HG02610 (cell line): ENCODE measurements around the gene PLEKHN1.

Experiments used
- ATAC-seq: cut with Tn5 transposase; IDR thresholded peaks from one replicate; pipeline ENCODE4 v1.9.1; 2021; ENCODE audit warnings: mild to moderate bottlenecking, moderate library complexity; ENCODE audit not compliant: unreplicated experiment

The PLEKHN1 gene, protein sequence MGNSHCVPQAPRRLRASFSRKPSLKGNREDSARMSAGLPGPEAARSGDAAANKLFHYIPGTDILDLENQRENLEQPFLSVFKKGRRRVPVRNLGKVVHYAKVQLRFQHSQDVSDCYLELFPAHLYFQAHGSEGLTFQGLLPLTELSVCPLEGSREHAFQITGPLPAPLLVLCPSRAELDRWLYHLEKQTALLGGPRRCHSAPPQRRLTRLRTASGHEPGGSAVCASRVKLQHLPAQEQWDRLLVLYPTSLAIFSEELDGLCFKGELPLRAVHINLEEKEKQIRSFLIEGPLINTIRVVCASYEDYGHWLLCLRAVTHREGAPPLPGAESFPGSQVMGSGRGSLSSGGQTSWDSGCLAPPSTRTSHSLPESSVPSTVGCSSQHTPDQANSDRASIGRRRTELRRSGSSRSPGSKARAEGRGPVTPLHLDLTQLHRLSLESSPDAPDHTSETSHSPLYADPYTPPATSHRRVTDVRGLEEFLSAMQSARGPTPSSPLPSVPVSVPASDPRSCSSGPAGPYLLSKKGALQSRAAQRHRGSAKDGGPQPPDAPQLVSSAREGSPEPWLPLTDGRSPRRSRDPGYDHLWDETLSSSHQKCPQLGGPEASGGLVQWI

DNA sequence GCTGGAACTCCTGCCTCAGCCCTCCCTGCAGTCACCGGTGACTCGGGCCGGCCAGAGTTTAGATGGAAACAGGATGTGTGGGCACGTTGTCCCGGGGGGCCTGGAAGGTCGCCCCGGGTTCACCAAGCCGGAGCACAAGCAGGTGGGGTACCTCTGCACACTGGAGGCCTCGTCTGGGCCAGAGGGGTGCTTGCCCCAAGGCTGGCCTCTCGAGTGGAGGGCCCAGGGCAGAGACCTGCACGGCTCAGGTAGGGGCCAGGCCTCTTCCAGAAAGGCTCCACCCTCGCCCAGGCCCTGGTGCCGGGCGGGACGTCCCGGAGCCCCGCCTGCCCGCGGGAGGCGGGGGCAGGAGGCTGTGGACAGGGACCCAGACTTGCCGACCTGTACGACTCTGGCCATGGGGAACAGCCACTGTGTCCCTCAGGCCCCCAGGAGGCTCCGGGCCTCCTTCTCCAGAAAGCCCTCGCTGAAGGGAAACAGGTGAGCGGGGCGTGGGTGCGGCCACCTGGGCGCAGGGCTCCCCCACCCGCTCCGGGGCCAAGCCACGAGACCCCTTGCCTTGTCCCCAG lies at the start of gene PLEKHN1:
Gene PLEKHN1 (plus strand): TSS at position 348 of the 569 bp plus-strand sequence. CDS start 50 bp downstream, at position 398.
- no peak for ATAC-seq

DNA sequence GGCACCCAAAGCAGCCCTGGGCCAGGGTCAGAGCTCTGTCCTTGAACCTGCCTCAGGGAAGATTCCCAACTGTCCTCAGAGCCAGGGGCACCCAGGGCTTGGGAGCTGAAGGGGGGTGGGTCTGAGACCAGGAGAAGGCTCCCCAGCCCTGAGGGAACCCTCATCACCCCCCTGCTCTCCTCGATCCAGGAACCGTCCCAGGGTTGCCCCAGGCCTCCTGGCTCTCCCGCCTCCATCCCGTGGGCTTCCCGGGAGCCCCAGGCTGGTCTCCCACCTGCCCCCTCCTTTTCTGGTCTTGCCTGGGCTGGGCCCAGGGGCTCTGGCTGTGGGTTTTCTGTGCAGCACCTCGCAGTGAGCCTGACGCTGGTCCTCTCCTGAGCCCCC lies 49.2 kb upstream of the PLEKHN1 start:
- ATAC-seq = no peak

DNA sequence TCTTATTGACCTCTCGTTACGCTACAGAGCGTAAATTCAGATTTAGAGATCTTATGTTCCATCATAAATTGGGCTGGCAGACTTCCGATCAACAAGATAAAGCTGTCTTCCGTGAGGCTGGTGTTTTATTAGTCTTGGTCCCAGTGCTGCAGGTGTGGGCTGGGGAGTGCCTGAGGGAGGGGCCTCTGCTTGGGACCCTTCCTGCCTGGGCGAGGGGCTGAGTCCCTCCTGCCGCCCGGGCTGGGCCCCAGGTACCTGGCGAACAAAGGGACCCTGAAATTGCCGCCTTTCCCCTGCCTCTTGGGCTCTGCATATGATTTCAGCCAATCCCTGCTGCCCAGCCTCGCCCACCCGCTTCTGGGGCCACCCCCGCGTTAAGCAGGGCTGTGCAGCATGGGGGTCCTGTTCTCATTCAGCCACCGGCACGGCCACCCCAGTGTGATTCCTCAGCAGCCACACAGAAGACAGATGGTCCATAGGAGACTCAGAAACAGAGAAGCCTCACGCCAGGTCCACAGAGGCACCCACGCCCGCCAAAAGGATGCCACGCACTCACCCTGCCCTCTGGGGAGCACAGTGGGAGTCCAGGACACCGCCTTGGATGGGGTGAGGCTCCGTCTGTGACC lies 48.7 kb upstream of the PLEKHN1 start:
- no peak for ATAC-seq

DNA sequence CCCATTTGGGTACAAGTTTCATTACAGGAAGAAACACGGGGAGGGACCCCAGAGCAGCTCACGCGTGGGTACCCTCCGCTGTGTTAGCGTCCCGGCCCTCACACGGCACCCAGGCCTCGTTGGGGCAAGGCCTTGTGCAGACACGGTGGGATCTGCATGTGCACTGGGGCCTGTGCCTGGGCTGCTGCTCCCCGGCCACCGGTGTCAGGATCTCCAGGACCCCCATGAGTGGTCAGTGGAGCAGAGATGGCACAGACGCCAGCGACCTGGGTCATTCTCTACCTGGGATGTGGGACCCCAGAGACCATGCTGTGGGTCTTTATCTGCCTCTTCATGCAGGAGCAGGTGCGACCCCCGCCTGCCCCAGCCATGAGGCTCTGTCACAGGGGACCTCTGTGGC lies 47.9 kb upstream of the PLEKHN1 start:
- ATAC-seq = no peak

DNA sequence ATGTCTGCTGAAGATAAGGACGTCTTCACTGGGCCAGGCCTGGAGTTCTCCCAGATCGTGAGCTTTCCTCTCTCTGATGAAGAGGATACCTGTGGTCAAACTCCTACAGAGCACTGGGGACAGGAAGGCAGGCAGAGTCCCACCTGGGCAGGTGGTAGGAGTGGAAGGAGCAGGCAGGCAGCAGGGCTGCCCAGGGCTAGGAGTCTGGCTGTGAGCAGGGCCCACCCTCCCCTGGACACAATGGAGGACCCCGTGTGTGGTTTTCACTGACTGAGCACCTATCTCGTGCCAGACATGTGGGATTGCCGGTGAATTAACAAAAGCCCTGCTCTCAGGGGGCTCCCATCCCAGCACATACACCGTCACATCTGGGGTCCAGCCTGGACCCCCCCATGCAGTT lies 47.4 kb upstream of the PLEKHN1 start:
- ATAC-seq = no peak

DNA sequence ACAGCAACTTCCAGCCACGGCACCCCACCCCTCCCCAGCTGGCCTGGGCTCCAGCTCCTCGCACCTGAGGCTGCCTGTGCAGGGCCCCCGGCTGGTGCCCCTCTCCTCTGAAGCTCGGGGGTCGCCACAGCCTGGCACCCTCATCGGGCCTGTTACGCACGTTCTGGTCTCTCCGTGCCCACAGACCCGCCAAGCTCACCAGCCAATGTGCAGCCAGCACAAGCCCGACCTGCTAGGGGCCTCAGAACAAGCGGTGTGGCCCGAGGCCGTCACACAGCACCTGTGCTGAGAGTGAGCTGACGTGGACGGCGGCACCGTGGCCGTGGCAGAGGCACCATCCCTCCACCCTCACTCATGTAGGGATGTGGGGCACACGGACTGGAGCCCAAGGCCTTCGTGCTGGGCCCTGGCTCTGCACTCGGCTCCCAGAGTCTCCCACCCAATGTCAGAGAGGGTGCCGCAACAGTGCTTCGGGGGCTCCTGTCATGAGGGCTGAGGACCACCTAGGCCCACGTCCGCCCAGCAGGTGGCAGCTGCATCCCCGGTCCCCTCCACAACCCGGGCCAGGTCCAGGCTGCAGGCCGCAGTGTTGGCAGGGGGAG lies 46.9 kb upstream of the PLEKHN1 start:
- ATAC-seq = no peak

DNA sequence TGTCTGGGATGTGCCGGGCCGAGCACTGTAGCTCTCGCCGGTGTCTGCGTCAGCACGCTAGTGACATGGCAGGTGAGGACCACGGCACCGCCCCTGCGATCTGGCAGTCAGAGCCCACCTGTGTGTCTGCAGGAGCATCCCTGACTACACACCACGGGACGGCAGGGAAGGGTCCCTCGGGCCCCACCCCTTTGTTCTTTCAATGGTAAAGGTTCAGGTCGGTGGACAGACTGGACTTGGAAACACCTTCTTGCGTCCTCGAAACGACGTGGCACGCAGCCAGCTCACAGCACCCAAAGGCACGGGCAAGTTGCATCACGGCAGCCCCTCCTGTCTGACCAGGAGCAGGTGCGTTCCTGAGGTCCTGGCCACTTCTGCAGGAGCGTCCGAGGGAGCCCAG lies 46.3 kb upstream of the PLEKHN1 start:
- no peak for ATAC-seq

DNA sequence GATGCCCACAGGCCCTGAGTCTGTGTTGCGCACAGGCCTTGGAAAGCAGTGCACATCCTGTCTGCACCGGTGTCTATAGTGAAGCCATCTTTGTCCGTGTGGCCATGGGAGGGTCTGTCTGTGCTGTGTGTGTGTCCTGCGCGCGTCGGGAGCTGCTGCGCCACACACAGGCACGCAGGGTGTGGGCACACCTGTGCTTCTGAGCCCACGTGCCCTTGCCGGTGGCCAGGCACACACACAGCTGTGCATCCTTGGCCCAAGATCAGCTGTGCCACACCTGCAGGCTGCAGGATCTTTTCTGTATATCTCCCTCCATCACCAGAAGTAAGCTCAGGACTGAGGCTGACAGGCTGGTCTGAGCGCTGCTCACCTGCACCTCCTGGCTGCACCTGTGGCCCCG lies 45.8 kb upstream of the PLEKHN1 start:
- no peak for ATAC-seq

DNA sequence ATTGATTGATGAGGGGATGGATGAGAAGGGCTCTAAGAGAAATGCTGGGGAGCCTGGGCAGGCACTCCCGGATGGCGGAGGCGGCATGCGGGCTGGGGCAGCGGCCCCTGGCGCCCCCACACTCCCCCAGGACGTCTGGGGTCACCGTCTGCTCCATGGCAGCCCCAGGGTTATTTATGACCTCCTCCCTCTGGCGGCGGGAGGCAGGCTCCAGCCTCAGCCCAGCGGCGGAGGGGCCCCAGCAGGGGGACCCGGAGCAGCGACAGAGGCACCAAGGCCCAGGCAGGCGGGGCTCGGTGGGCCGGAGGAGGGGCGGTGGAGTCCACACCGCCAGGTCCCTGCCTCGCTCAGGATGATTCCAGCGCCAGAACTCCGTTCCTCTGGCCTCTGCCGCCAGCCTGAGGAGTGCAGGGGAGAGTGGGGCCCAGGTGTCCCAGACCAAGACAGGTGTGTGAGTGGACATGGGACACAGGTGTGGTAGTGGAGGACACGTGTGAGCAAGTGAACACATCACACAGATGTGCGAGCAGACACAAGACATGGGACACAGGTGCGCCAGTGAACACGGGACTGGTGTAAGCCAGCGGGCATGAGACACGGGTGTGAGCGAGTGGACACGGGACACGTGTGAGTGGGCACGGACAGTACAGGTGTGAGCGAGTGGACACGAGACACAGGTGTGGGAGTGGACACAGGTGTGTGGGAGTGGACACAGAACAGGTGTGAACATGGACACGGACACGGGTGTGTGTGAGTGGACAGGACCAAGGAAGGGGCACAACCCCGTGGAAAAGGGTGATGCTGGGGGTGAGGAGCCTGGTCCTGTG lies 45.1 kb upstream of the PLEKHN1 start:
- no peak for ATAC-seq

DNA sequence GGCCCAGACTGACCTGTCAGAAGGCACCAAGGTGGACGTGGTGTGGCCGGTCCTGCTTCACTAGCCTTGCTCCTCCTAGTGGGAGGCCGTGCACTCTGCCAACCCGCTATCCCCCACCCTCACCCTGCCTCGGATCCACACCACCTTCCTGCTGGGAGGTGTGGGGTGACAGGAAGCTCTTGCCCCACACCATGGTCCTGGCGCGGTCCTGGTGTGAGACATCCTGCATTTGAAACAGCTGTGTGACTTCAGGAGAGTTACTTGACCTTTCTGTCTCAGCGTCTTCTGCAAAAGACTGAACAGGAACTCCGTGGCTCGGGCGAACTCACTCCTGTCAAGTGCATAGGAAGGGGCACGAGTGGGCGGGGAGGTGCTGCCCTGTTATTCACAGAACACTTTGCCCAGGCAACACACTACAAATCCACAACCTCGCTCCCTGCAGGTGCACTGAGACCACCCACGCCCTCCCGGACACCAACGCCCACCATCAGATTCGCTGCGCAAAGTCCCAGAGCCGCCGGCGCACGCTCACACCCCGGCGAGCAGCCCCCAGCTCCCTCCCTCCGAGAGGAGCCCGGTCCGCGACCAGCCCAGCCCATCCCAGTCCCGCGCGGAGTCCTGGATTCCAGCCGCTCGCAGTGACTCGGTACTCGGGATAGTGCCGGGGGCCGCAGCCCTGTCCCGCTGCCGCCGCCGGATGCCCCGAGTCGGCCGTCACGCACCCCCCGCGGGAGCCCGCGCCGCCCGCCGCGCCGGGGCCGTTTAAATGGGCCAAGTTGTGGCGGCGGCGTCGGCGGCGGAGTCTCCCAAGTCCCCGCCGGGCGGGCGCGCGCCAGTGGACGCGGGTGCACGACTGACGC lies 42.9 kb upstream of the PLEKHN1 start, which contains the start of gene SAMD11:
Gene SAMD11 (plus strand): TSS at position 793 of the 860 bp plus-strand sequence. CDS start 509 bp downstream, outside the sequence.
- no peak for ATAC-seq

DNA sequence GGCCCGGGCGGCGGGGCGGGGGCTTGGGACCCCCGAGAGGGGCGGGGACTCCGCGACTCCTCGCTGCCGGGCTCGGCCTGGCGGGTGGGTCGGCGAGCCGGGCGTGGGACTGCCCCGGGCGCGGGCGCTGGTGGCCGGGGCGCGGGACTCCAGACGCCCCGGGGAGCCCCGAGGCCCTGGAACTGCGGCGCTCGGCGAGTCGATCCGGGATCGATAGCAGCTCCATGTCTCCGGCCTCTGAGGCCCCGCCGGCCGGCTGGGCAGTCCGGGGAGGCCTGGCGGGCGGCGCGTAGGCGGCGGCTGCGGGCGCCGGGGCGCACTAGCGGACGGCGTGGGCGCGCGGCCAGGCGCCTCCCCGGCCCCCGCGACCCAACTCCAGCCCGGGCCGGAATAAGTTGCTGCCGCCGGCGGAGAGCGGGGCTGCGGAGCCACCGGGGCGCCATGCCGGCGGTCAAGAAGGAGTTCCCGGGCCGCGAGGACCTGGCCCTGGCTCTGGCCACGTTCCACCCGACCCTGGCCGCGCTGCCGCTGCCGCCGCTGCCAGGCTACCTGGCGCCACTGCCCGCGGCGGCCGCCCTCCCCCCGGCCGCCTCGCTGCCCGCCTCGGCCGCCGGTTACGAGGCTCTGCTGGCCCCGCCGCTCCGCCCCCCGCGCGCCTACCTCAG lies 42.2 kb upstream of the PLEKHN1 start:
- ATAC-seq = no peak

DNA sequence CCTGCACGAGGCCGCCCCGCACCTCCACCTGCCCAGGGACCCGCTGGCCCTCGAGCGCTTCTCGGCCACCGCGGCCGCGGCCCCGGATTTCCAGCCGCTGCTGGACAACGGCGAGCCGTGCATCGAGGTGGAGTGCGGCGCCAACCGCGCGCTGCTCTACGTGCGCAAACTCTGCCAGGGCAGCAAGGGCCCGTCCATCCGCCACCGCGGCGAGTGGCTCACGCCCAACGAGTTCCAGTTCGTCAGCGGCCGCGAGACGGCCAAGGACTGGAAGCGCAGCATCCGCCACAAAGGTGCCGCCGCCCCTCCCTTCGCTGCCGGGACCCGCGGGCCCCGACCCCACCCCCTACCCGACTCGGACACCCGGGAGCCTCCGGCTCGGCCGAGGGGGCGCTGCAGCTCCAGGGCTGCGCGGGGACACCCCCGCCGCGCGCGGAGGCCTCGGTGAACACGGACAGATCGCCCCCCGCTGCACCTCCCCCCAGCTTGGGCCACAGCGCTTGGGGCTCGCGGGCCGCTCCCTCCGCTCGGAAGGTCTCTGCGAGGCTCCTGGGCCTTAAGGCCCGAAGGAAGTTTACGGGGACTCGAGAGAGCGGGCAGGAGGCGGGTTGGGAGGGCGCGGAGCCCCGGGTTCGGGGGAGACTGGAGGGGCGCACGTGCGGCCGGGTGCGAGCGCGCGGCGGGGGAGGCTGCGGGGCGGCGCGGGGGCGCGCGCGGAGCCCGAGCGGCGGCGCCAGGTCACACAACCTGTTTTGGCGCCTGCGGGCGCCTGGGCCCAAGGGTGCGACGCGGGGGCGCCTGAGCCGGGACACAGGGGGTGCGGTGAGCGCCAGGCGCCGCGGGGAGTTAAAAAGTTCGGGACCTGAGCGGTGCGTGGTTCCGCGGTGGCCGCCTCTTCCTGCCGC lies 41.4 kb upstream of the PLEKHN1 start:
- ATAC-seq = no peak

DNA sequence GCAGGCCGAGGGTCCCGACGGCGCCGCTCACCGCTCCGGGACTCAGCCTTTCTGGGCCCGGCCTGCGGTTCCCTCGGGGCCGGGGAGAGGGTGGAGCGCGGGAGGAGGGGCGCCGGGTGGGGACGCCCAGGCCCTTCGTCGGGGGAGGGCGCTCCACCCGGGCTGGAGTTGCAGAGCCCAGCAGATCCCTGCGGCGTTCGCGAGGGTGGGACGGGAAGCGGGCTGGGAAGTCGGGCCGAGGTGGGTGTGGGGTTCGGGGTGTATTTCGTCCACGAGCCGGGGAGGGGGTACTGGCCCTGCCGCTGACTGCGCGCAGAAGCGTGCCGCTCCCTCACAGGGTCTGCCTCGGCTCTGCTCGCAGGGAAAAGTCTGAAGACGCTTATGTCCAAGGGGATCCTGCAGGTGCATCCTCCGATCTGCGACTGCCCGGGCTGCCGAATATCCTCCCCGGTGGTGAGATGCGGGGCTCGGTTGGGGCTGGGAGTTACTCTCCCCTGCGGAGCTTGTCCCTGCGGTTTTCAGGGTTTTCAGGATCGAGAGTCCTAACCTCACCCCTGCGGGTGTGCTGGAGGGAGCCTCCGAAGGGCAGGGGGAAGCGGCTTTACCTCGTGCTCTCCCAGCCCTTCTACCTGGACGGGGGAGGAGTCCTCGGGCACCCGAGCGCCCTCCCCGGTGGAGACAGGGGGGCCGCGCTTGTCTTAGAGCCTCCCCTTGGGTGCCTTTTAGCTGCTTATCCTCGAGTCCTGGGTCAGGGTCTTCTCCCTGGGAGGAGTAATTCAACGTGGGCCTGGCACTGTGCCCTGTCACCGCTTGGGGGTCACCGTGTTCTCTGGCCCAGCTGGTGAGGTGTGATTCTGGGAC lies 40.5 kb upstream of the PLEKHN1 start:
- no peak for ATAC-seq

DNA sequence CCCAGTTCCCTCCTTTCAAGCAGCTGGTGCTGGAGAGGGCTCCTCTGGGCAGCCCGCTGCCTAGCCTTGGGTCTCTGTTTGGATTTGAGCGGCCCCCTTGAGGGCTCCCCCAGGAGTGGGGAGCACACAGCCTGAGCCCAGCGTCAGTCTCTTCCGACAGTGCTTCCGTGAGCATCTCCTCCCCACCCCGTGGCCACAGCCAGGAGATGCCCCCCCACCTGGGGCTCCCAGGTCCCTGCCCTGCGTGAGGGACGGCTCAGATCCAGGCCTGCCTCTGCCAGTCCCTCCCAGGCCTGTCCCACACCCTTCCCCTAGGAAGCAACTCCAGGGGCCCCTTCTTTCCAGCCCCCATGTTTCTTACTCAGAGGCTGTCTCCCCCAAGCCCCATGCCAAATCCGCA lies 39.0 kb upstream of the PLEKHN1 start:
- no peak for ATAC-seq

DNA sequence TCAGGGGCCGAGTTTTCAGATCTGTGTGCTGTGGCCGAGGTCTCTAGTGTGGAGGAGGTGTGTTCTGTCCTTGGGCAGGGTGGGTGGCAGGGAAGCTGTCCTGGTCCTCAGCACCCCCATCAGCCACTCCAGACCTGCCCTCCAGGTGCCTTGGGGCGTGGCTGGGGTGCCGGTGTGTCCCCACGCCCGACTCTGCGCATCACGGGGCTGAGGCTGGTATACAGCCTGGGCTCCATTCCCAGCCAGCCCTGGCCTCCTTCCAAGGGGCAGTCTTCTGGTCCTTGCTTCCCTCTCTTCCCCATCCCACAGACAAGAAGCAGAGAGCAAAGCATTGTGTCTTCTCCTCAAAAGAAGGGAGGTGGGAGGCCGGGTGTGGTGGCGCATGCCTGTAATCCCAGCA lies 38.5 kb upstream of the PLEKHN1 start:
- no peak for ATAC-seq

DNA sequence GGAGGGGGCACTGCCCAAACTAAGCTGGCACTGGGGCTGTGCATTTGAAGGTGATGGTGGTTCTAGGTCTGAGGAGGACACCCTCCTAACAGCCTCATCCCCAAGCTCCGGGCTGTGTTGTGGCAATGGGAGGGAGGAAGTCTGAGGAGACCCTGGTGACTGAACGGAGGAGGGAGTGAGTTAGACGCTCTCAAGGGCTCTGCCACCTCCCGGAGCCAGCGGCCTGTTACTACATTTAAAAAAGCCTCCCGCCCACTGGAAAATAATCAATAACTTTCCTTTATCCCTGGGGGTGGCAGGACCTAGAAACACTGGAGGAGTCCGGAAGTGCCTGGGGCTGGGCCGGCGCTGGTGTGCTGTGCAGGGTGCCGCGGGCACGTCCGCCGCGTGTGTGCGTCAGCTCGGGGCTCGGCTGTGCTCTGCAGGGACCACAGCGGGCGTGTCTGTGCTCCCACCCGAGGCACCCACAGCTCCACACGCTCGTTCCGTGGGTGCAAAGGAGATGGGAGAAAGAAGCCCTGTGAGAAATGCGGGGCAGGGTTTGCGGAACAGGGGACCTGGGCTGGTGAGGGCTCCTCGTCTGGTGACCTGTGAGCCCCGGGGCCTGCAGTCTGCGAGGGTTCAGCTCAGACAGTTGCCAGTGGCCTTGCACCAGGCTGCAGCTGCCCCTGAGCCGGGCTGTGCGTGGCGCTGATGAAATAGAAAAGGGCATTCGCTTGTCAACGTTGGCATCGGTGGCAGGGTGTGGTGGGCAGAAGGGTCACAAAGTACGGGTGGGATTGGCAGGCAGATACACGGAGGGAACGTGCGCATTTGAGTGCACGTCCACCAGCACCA lies 37.2 kb upstream of the PLEKHN1 start:
- no peak for ATAC-seq
